Endothelial cell of umbilical vein (primary cell): ENCODE data around the gene ARMH1. TPM values are rescaled to one million over a fixed set of nuclear protein-coding genes. Genes with fewer than 3 reads are reported as not detected.

ENCODE experiments used
- BruUV-seq: library from RNA; stranded (reverse); fragments of 400-500 nt; replicated peaks from 2 replicates; lab custom pipeline; 2021; lab: Mats Ljungman, UMichigan
- CTCF ChIA-PET: fragments of 300-600, 350-600 bp; sonication (Branson Sonifier 250); formaldehyde crosslinking; loops from one replicate; lab custom pipeline; 2021; ENCODE audit warnings: antibody characterized with exemption, inconsistent platforms; lab: Charles Lee
- POLR2A ChIA-PET: fragments of 300-600, 350-600 bp; sonication (Branson Sonifier 250); formaldehyde crosslinking; loops from one replicate; lab custom pipeline; 2021; ENCODE audit warnings: antibody characterized with exemption, inconsistent platforms; lab: Charles Lee
- DNase-seq: peaks from one replicate; pipeline ENCODE4 v3.0.0-alpha.2; 2011; ENCODE audit warnings: low read depth, low spot score
- FAIRE-seq: peaks from 2 replicates; lab custom pipeline; 2011; peaks lifted over from hg19 to GRCh38; lab: Jason Lieb, UNC
- H2AFZ ChIP-seq: 2 replicates; pipeline ENCODE4 v1.6.0; 2012; ENCODE audit warnings: low read depth, low read length, control low read depth, inconsistent platforms
- H3K27ac ChIP-seq: 2 replicates; pipeline ENCODE4 v1.5.1; 2011; ENCODE audit warnings: low read depth, mild to moderate bottlenecking, control low read depth, low read length, moderate library complexity; ENCODE audit not compliant: insufficient read depth
- H3K27me3 ChIP-seq, 2 experiments: 2 replicates each; pipeline versions ENCODE4 v1.6.0 to v1.6.1; 2011; ENCODE audit warnings: low read length in 2 of 2, mixed read lengths in 1 of 2; ENCODE audit not compliant: control insufficient read depth in 2 of 2, insufficient read depth in 2 of 2
- H3K36me3 ChIP-seq, 2 experiments: 2 replicates in 1 of 2; 3 replicates in 1 of 2; pipeline ENCODE4 v1.5.1; 2011; ENCODE audit warnings: low read length in 2 of 2, mild to moderate bottlenecking in 1 of 2, moderate library complexity in 1 of 2; ENCODE audit not compliant: control insufficient read depth in 2 of 2, insufficient read depth in 2 of 2; ENCODE audit errors: extremely low read depth in 1 of 2
- H3K4me1 ChIP-seq: 3 replicates; pipeline ENCODE4 v1.5.1; 2011; ENCODE audit warnings: mild to moderate bottlenecking, low read length; ENCODE audit not compliant: control insufficient read depth, insufficient read depth; ENCODE audit errors: extremely low read depth
- H3K4me2 ChIP-seq: 2 replicates; pipeline ENCODE4 v1.6.1; 2011; ENCODE audit warnings: low read length, control low read depth, mixed read lengths; ENCODE audit not compliant: insufficient read depth
- H3K4me3 ChIP-seq, 3 experiments: fragments of 200-600 bp in 1 of 3; sonication (generic), shearing (Covaris generic) in 1 of 3; replicated peaks in 1 of 3; 2 replicates each; pipeline ENCODE4 v1.5.1; 2011 to 2016; ENCODE audit warnings: control low read depth in 3 of 3, low read length in 3 of 3, mild to moderate bottlenecking in 2 of 3, inconsistent platforms in 1 of 3, low read depth in 1 of 3, moderate library complexity in 1 of 3; ENCODE audit not compliant: insufficient read depth in 1 of 3
- H3K79me2 ChIP-seq: 2 replicates; pipeline ENCODE4 v1.6.0; 2012; ENCODE audit warnings: low read length, inconsistent platforms; ENCODE audit not compliant: control insufficient read depth, insufficient read depth
- H3K9ac ChIP-seq: replicated peaks from 2 replicates; pipeline ENCODE3; 2011; ENCODE audit warnings: low read length, control low read depth; ENCODE audit not compliant: insufficient read depth; ENCODE audit errors: extremely low read depth
- H3K9me1 ChIP-seq: replicated peaks from 3 replicates; pipeline ENCODE4 v1.6.0; 2011; ENCODE audit warnings: mild to moderate bottlenecking, low read length; ENCODE audit not compliant: control insufficient read depth, insufficient read depth; ENCODE audit errors: extremely low read depth
- H3K9me3 ChIP-seq: replicated peaks from 2 replicates; pipeline ENCODE4 v1.5.1; 2012; ENCODE audit warnings: low read length, inconsistent platforms; ENCODE audit not compliant: control insufficient read depth, insufficient read depth
- H4K20me1 ChIP-seq: replicated peaks from 2 replicates; pipeline ENCODE3; 2011; ENCODE audit warnings: mild to moderate bottlenecking, low read length; ENCODE audit not compliant: control insufficient read depth, insufficient read depth; ENCODE audit errors: extremely low read depth
- EZH2 ChIP-seq: IDR thresholded peaks from 2 replicates; pipeline ENCODE4 v1.6.1; 2012; ENCODE audit warnings: borderline replicate concordance, low read depth, mild to moderate bottlenecking, moderate library complexity, low read length, inconsistent platforms; ENCODE audit not compliant: severe bottlenecking
- FOS ChIP-seq: IDR thresholded peaks from 2 replicates; pipeline ENCODE4 v1.6.1; 2011; ENCODE audit warnings: mild to moderate bottlenecking, low read length, moderate library complexity, borderline replicate concordance; ENCODE audit not compliant: insufficient read depth
- GATA2 ChIP-seq: IDR thresholded peaks from 2 replicates; pipeline ENCODE4 v1.7.0; 2011; ENCODE audit warnings: low read depth, mild to moderate bottlenecking, moderate library complexity, mixed read lengths, low read length; ENCODE audit not compliant: insufficient read length, insufficient read depth
- JUN ChIP-seq: IDR thresholded peaks from 2 replicates; pipeline ENCODE4 v1.6.1; 2011; ENCODE audit warnings: borderline replicate concordance, low read depth; ENCODE audit not compliant: insufficient read length, insufficient read depth
- MYC ChIP-seq: IDR thresholded peaks from one replicate; pipeline ENCODE4 v1.6.1; 2011; ENCODE audit warnings: mild to moderate bottlenecking, low read depth, low read length
- POLR2A ChIP-seq: IDR thresholded peaks from 2 replicates; pipeline ENCODE4 v1.6.1; 2012; ENCODE audit warnings: low read depth, mild to moderate bottlenecking, control low read depth, low read length
- POLR2AphosphoS5 ChIP-seq: IDR thresholded peaks from 2 replicates; pipeline ENCODE4 v1.6.1; 2012; ENCODE audit warnings: low read depth, mild to moderate bottlenecking, control low read depth, low read length, moderate library complexity; ENCODE audit not compliant: insufficient read depth
- dilution Hi-C: fragments of 300-500 bp; cut with MboI; formaldehyde crosslinking; loops from one replicate; pipeline ENCODE4 v1.15.0; 2019; ENCODE audit warnings: low sequenced_read_pairs; ENCODE audit not compliant: extremely low pct_ligation_motif_present
- intact Hi-C: fragments of 100-400 bp; cut with micrococcal nuclease; formaldehyde crosslinking; loops from one replicate; pipeline ENCODE4 v1.10.0; 2022
- polyA plus RNA-seq, 4 experiments: library from polyadenylated mRNA; depleted of rRNA in 3 of 4; stranded (reverse) in 3 of 4; unstranded in 1 of 4; fragments of >200 nt; gene quantifications; 2 replicates each; pipeline versions ENCODE4 v1.2.1 to v1.2.3, GENCODE V29; 2011 to 2012; ENCODE audit warnings: missing spikeins in 1 of 4
- total RNA-seq: library from RNA; stranded (reverse); gene quantifications from 2 replicates; pipeline ENCODE4 v1.2.3, GENCODE V29; 2021
- TF ChIP-seq, protein P1 (sequence below), 2 donors: IDR thresholded peaks; 1 replicate in 1 of 2; 2 replicates in 1 of 2; pipeline ENCODE4 v1.5.1; 2011; ENCODE audit warnings: low read length in 2 of 2, mild to moderate bottlenecking in 2 of 2, moderate library complexity in 2 of 2, control low read depth in 1 of 2, inconsistent platforms in 1 of 2, low read depth in 1 of 2; ENCODE audit not compliant: insufficient read depth in 1 of 2; ENCODE audit errors: extremely low read depth in 1 of 2
- TF ChIP-seq, protein P2 (sequence below): IDR thresholded peaks from 2 replicates; pipeline ENCODE4 v1.6.1; 2011; ENCODE audit not compliant: insufficient read depth, insufficient read length

The ARMH1 gene
- total and polyA plus RNA-seq, 2 donors (not counting 3 experiments of a cell fraction or from before 2014, with no cell fraction given), result 0.17 TPM; not detected in 1

DNA sequence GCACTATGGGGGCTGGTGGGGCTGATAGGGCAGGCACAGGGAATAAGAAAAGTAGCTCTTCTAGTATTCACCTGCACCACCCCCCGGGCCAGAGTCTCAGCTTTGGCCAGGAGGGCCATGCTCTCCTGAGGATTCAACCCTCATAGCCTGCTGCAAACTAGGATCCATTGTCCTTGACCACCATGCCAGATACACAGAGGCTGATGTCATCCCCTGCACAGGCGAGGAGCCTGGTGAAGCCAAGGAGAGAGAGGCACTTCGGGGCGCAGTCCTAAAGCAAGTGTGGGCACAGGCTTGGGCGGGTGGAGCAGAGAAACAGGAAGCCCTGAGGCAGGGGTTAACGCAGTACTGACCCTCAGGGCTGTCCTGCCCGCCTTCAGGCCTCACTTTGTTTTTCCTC, 29.7 kb upstream of the ARMH1 start:
- H3K4me2 ChIP-seq, result no peak overlapping the region
- DNase-seq (no peak), FAIRE-seq (no peak)
- intact Hi-C loops (no loop called here), dilution Hi-C loops (no loop called here)
- H3K36me3 ChIP-seq, result peaks cover 4 to 48% of the 10 kb centered on the region in 2 experiments
- CTCF ChIA-PET, result interaction anchor here (1.2 kb wide), 1 partner anchor 11 kb away, joined by 3 read pairs; no protein-coding TSS in a partner anchor
- H3K4me3 ChIP-seq, result no peak overlapping the region
- no peaks in the 10 kb centered on the region for H4K20me1 ChIP-seq
- no peaks in the 10 kb centered on the region for H3K9me3 ChIP-seq
- H3K9ac ChIP-seq, result no peak overlapping the region
- no peak overlapping the region for H3K27ac ChIP-seq
- POLR2A ChIA-PET, result no interaction called here
- H3K9me1 ChIP-seq, result no peaks in the 10 kb centered on the region
- no peaks in the 10 kb centered on the region for H3K27me3 ChIP-seq
- TF ChIP-seq, protein P1, sequence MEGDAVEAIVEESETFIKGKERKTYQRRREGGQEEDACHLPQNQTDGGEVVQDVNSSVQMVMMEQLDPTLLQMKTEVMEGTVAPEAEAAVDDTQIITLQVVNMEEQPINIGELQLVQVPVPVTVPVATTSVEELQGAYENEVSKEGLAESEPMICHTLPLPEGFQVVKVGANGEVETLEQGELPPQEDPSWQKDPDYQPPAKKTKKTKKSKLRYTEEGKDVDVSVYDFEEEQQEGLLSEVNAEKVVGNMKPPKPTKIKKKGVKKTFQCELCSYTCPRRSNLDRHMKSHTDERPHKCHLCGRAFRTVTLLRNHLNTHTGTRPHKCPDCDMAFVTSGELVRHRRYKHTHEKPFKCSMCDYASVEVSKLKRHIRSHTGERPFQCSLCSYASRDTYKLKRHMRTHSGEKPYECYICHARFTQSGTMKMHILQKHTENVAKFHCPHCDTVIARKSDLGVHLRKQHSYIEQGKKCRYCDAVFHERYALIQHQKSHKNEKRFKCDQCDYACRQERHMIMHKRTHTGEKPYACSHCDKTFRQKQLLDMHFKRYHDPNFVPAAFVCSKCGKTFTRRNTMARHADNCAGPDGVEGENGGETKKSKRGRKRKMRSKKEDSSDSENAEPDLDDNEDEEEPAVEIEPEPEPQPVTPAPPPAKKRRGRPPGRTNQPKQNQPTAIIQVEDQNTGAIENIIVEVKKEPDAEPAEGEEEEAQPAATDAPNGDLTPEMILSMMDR (IDR thresholded peaks at IDR 0.05; ENCODE audit: extremely low read depth in 1 of 2, insufficient read depth in 1 of 2, low read depth in 1 of 2, low read length in 2 of 2), result no peak
- TF ChIP-seq GATA2 (no peak), POLR2A (no peak), POLR2AphosphoS5 (no peak), FOS (no peak), JUN (no peak), EZH2 (no peak), MYC (no peak)
- TF ChIP-seq, protein P2, sequence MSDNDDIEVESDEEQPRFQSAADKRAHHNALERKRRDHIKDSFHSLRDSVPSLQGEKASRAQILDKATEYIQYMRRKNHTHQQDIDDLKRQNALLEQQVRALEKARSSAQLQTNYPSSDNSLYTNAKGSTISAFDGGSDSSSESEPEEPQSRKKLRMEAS, result no peak
- BruUV-seq, result no TSS peak
- no peak overlapping the region for H2AFZ ChIP-seq
- H3K4me1 ChIP-seq, result no peaks in the 10 kb centered on the region
- H3K79me2 ChIP-seq, result no peaks in the 10 kb centered on the region
